HepG2 (cell line): Measurements from ENCODE around the gene ATP2A3. TPM values are rescaled to one million over a fixed set of nuclear protein-coding genes. Genes with fewer than 3 reads are reported as not detected.
A peak's percentile ranks its signal among the peaks of the same experiment; 100 is the strongest.

Experiments
- ARID5B ChIP-seq: IDR thresholded peaks from 2 replicates; pipeline ENCODE4 v1.4.0; 2020; ENCODE audit warnings: mild to moderate bottlenecking, missing genetic modification reagents
- ATAD3A ChIP-seq: sonication (generic); formaldehyde crosslinking; IDR thresholded peaks from 2 replicates; pipeline ENCODE4 v1.4.0; 2020; ENCODE audit warnings: missing genetic modification reagents
- ATF4 ChIP-seq, 2 experiments: fragments of 450-650 bp in 1 of 2; sonication (generic) in 1 of 2; formaldehyde crosslinking; IDR thresholded peaks; 2 replicates each; pipeline versions ENCODE4 v1.5.0 to v1.8.0; 2020 to 2022; ENCODE audit warnings: mild to moderate bottlenecking in 1 of 2, missing genetic modification reagents in 1 of 2
- ATF7 ChIP-seq, 2 experiments: fragments of 450-650 bp in 1 of 2; sonication (generic) in 1 of 2; formaldehyde crosslinking in 1 of 2; IDR thresholded peaks; 2 replicates each; pipeline versions ENCODE4 v1.4.0 to v1.6.1; 2016 to 2020; ENCODE audit warnings: antibody characterized with exemption in 1 of 2, mild to moderate bottlenecking in 1 of 2, missing genetic modification reagents in 1 of 2
- CEBPB ChIP-seq: IDR thresholded peaks from 2 replicates; pipeline ENCODE4 v1.6.1; 2011; ENCODE audit warnings: low read depth, low read length, improper control_type of control experiment, borderline replicate concordance
- CEBPG ChIP-seq: IDR thresholded peaks from 2 replicates; pipeline ENCODE4 v1.6.1; 2016
- DRAP1 ChIP-seq: IDR thresholded peaks from 2 replicates; pipeline ENCODE4 v1.6.1; 2016; ENCODE audit warnings: missing genetic modification reagents, missing compliant biosample characterization
- GATA4 ChIP-seq: sonication (generic); IDR thresholded peaks from 2 replicates; pipeline ENCODE4 v1.6.1; 2016; ENCODE audit warnings: antibody characterized with exemption, low read depth, borderline replicate concordance
- GTF3A ChIP-seq: sonication (generic); formaldehyde crosslinking; conservative IDR thresholded peaks from 2 replicates; pipeline ENCODE4 v1.4.0; 2020; ENCODE audit warnings: mild to moderate bottlenecking, missing genetic modification reagents
- KAT8 ChIP-seq: IDR thresholded peaks from 2 replicates; pipeline ENCODE4 v1.6.1; 2016; ENCODE audit warnings: missing genetic modification reagents, missing compliant biosample characterization
- MAX ChIP-seq: IDR thresholded peaks from 2 replicates; pipeline ENCODE4 v1.6.1; 2012; ENCODE audit warnings: inconsistent platforms
- UBTF ChIP-seq: sonication (generic); formaldehyde crosslinking; IDR thresholded peaks from 2 replicates; pipeline ENCODE4 v1.4.0; 2020; ENCODE audit warnings: mild to moderate bottlenecking, missing genetic modification reagents
- ZFX ChIP-seq: sonication (generic); formaldehyde crosslinking; IDR thresholded peaks from 2 replicates; pipeline ENCODE4 v1.4.0; 2020; ENCODE audit warnings: mild to moderate bottlenecking, low read depth, missing genetic modification reagents, moderate library complexity
- ZMAT5 ChIP-seq: sonication (generic); formaldehyde crosslinking; IDR thresholded peaks from 2 replicates; pipeline ENCODE4 v1.5.0; 2020; ENCODE audit warnings: mild to moderate bottlenecking, low read depth, missing genetic modification reagents, borderline replicate concordance
- ZNF687 ChIP-seq: sonication (generic); formaldehyde crosslinking; IDR thresholded peaks from 2 replicates; pipeline ENCODE4 v1.5.1; 2020; ENCODE audit warnings: mild to moderate bottlenecking, missing genetic modification reagents, moderate library complexity
- ZNF777 ChIP-seq: sonication (generic); formaldehyde crosslinking; IDR thresholded peaks from 2 replicates; pipeline ENCODE4 v1.4.0; 2020; ENCODE audit warnings: missing genetic modification reagents
- polyA plus RNA-seq, 8 experiments: library from polyadenylated mRNA; depleted of rRNA in 3 of 8; stranded (reverse) in 7 of 8; unstranded in 1 of 8; fragments of >200 nt; fragmentation: Illumina TruSeq in 4 of 8; extraction: Trizol in 4 of 8; gene quantifications; 2 replicates each; pipeline versions ENCODE4 v1.2.1 to v1.2.3, GENCODE V29; 2011 to 2016; ENCODE audit warnings: low read depth in 4 of 8, missing spikeins in 1 of 8, mixed read lengths in 1 of 8; ENCODE audit not compliant: insufficient read depth in 1 of 8
- total RNA-seq, 5 experiments: library from RNA; depleted of rRNA; stranded (reverse); fragments of >200 nt; fragmentation: Illumina TruSeq; extraction: Trizol; gene quantifications; 2 replicates each; pipeline ENCODE4 v1.2.3, GENCODE V29; 2016; ENCODE audit warnings: low read depth in 1 of 5

Gene ATP2A3
- total and polyA plus RNA-seq, 2 of the 13 experiments (the other 11 are each of a cell fraction or from before 2014, with no cell fraction given) = 0.07 TPM; not detected in 1

- TF ChIP-seq ATF7 (IDR thresholded peaks at IDR 0.05) (peak; percentile 18; the same call in 1 of the 2 replicates), ATF7 (CRISPR knock-in tag; IDR thresholded peaks at IDR 0.05) (no peak), ATAD3A (CRISPR knock-in tag) (no peak), UBTF (CRISPR knock-in tag) (peak; percentile 34; the same call in 1 of the 2 replicates), GTF3A (CRISPR knock-in tag) (no peak), KAT8 (peak; percentile 18; the same call in 1 of the 2 replicates), CEBPG (CRISPR knock-in tag) (0 out of 2 replicates have a peak, but pooled peaks have one; percentile 8), ZNF777 (CRISPR knock-in tag) (0 out of 2 replicates have a peak, but pooled peaks have one; percentile 33), GATA4 (no peak), ATF4 (CRISPR knock-in tag; IDR thresholded peaks at IDR 0.05) (peak in 1 of 2 experiments; percentile 91; a peak in 2 of 4 replicates), MAX (peak; percentile 34; the same call in 1 of the 2 replicates), ARID5B (CRISPR knock-in tag) (no peak), ZFX (CRISPR knock-in tag) (peak; percentile 47; the same call in 1 of the 2 replicates), DRAP1 (CRISPR knock-in tag) (no peak), ZNF687 (CRISPR knock-in tag) (peak; percentile 50; the same call in 1 of the 2 replicates), ZMAT5 (CRISPR knock-in tag) (no peak), CEBPB (0 out of 2 replicates have a peak, but pooled peaks have one; percentile 3)
Observed at GRCh38 chr17:3903881-3904290, 60.4 kb downstream of the ATP2A3 start (continued).
